ENCODE data around the gene MT1HL1. TPM values are rescaled to one million over a fixed set of nuclear protein-coding genes. Genes with fewer than 3 reads are reported as not detected.

Gene MT1HL1
- total and polyA plus RNA-seq, 2 of the 8 experiments (the other 6 are each of a cell fraction or from before 2014, with no cell fraction given), result not detected

DNA sequence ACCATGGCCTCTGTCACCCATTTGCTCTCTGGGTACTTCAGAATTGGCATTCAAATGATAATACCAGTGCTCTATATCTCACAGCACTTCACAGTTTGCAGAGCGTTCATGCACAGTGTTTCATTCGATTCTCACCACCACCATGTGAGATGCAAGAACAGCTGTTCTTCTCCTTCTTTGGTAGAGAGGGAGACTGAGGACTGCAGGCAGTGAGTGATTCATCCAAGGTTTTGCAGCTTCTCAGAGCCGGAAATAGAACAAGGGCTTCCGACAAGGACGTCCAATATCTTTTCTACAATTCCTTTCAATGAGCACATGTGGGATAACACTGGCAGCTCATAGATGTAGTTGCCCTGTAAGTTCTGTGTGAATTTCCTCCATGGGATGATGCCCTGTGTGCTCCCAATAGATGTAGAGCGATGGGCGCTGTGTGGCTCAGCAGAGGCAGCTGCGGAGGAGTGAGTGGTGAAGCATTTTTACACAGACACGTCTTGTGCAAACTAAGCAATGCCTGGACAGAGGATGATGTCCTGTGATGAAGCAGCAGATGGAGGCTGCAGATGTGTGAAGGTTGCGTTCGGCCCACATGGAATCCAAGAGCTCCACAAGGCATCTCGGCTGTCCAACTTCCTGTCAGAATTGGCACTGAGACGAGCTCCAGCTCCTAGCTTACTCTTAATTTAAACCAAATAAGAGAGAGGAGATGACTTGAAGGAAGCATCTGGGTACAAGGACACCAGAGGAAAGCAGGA lies 24.9 kb downstream of the MT1HL1 start (continued):
- TF ChIP-seq BACH1 (IDR thresholded peaks at IDR 0.05; ENCODE audit: low read length) (no peak), YY1 (IDR thresholded peaks at IDR 0.05; ENCODE audit: low read depth, low read length) (no peak), JUND (IDR thresholded peaks at IDR 0.05; ENCODE audit: low read length) (no peak), EGR1 (IDR thresholded peaks at IDR 0.05; ENCODE audit: borderline replicate concordance, low read depth, low read length) (no peak)
